K562 (cell line): ENCODE measurements around the gene EIF2S1. TPM values are rescaled to one million over a fixed set of nuclear protein-coding genes. Genes with fewer than 3 reads are reported as not detected.

Experiments
- ATF1 ChIP-seq, 2 experiments: fragments of 450-650 bp in 1 of 2; IDR thresholded peaks; 2 replicates each; pipeline ENCODE4 v1.6.1; 2016; ENCODE audit warnings: missing compliant biosample characterization in 1 of 2, missing genetic modification characterization in 1 of 2
- ELK3 ChIP-seq: fragments of 450-650 bp; formaldehyde crosslinking; IDR thresholded peaks from 2 replicates; pipeline ENCODE4 v1.4.0; 2020; ENCODE audit warnings: mild to moderate bottlenecking
- FOXM1 ChIP-seq, 2 experiments: fragments of 450-650 bp in 1 of 2; sonication (generic) in 1 of 2; formaldehyde crosslinking in 1 of 2; IDR thresholded peaks; 2 replicates each; pipeline versions ENCODE4 v1.6.1 to v1.9.0; 2017 to 2022; ENCODE audit warnings: low read depth in 2 of 2, mild to moderate bottlenecking in 2 of 2, missing genetic modification reagents in 1 of 2, moderate library complexity in 1 of 2
- KAT7 ChIP-seq: sonication (generic); formaldehyde crosslinking; IDR thresholded peaks from 2 replicates; pipeline ENCODE4 v1.8.0; 2022; ENCODE audit warnings: missing genetic modification reagents, mild to moderate bottlenecking, borderline replicate concordance
- MBD2 ChIP-seq: sonication (generic); IDR thresholded peaks from 2 replicates; pipeline ENCODE4 v1.6.1; 2016; ENCODE audit warnings: low read depth, borderline replicate concordance
- POLR2H ChIP-seq: IDR thresholded peaks from 2 replicates; pipeline ENCODE4 v1.6.1; 2016; ENCODE audit warnings: missing genetic modification characterization, low read depth, mild to moderate bottlenecking, control low read depth, missing compliant biosample characterization, moderate library complexity
- RBM34 ChIP-seq: fragments of 200-400 bp; formaldehyde crosslinking; IDR thresholded peaks from 2 replicates; pipeline ENCODE4 v1.6.1; 2018; ENCODE audit warnings: low read length, borderline replicate concordance; ENCODE audit not compliant: insufficient read depth
- SOX6 ChIP-seq: fragments of 450-650 bp; IDR thresholded peaks from 2 replicates; pipeline ENCODE4 v1.6.1; 2014; ENCODE audit warnings: mild to moderate bottlenecking
- SREBF1 ChIP-seq: fragments of 150-350 bp; IDR thresholded peaks from 2 replicates; pipeline ENCODE4 v1.6.1; 2014; ENCODE audit warnings: antibody characterized with exemption, low read depth, low read length, borderline replicate concordance
- ZBTB33 ChIP-seq: sonication (generic); formaldehyde crosslinking; IDR thresholded peaks from 2 replicates; pipeline ENCODE4 v1.8.1; 2023; ENCODE audit warnings: mild to moderate bottlenecking, missing genetic modification reagents
- ZBTB43 ChIP-seq: sonication (generic); formaldehyde crosslinking; IDR thresholded peaks from 2 replicates; pipeline ENCODE4 v1.8.0; 2023; ENCODE audit warnings: mild to moderate bottlenecking, missing genetic modification reagents
- ZHX1 ChIP-seq: fragments of 150-350 bp; conservative IDR thresholded peaks from 2 replicates; pipeline ENCODE4 v1.6.1; 2014; ENCODE audit warnings: low read length
- ZNF639 ChIP-seq, 2 experiments: fragments of 200-800 bp in 1 of 2; sonication (Bioruptor generic) in 1 of 2; sonication (generic) in 1 of 2; formaldehyde crosslinking in 1 of 2; IDR thresholded peaks in 1 of 2; conservative IDR thresholded peaks in 1 of 2; 2 replicates each; pipeline versions ENCODE4 v1.5.0 to v1.6.1; 2016 to 2020; ENCODE audit warnings: missing compliant biosample characterization in 1 of 2, missing genetic modification characterization in 1 of 2, missing genetic modification reagents in 1 of 2
- polyA plus RNA-seq, 8 experiments: library from polyadenylated mRNA; depleted of rRNA in 4 of 8; stranded (reverse) in 5 of 8; unstranded in 3 of 8; fragments of >200 nt; fragmentation: Nextera tagmentation in 2 of 8; fragmentation: Illumina TruSeq in 1 of 8; extraction: Ambion mirVana in 2 of 8; extraction: Trizol in 1 of 8; gene quantifications; 2 replicates each; pipeline versions ENCODE4 v1.2.1 to v1.2.3, GENCODE V29; 2011 to 2014; ENCODE audit warnings: inconsistent platforms in 1 of 8, missing spikeins in 1 of 8
- total RNA-seq, 7 experiments: library from RNA; depleted of rRNA in 6 of 7; stranded (reverse); fragments of >200 nt in 6 of 7; fragmentation: Illumina TruSeq in 2 of 7; extraction: Trizol in 2 of 7; gene quantifications; 2 replicates each; pipeline versions ENCODE4 v1.2.1 to v1.2.3, GENCODE V29; 2011 to 2021; ENCODE audit warnings: low replicate concordance in 1 of 7

Gene EIF2S1
- total and polyA plus RNA-seq, 9 of the 15 experiments (the other 6 are each of a cell fraction or from before 2014, with no cell fraction given), result 216 to 1,018 (median 332) TPM

- TF ChIP-seq RBM34, result no peak
- TF ChIP-seq FOXM1 (IDR thresholded peaks at IDR 0.05; ENCODE audit: low read depth), result no peak
- no peak for TF ChIP-seq FOXM1 (CRISPR knock-in tag; IDR thresholded peaks at IDR 0.05; ENCODE audit: low read depth)
- TF ChIP-seq ZHX1, result peak; percentile 71; the same call in 1 of the 2 replicates
- TF ChIP-seq ZBTB43, result no peak
- no peak for TF ChIP-seq ELK3
- TF ChIP-seq SOX6, result peak; percentile 53; the same call in 1 of the 2 replicates
- peak; percentile 18; the same call in 1 of the 2 replicates for TF ChIP-seq MBD2
- peak; percentile 43; the same call in 1 of the 2 replicates for TF ChIP-seq POLR2H
- TF ChIP-seq ATF1 (CRISPR knock-in tag; IDR thresholded peaks at IDR 0.05), result no peak
- TF ChIP-seq ATF1 (tag; IDR thresholded peaks at IDR 0.05), result peak; percentile 88
- TF ChIP-seq ZBTB33 (CRISPR knock-in tag), result peak; percentile 51; the same call in 1 of the 2 replicates
- peak; percentile 24; the same call in 1 of the 2 replicates for TF ChIP-seq KAT7 (CRISPR knock-in tag)
- peak in 1 of 2 experiments; percentile 69; a peak in 1 of 4 replicates for TF ChIP-seq ZNF639 (CRISPR knock-in tag; conservative IDR thresholded peaks at IDR 0.05 in 1 of 2, IDR thresholded peaks at IDR 0.05 in 1 of 2)
- TF ChIP-seq SREBF1, result no peak
Measured at GRCh38 chr14:67359775-67360469, at the start of gene EIF2S1, which contains the start of gene ATP6V1D (continued).
